Right renal cortex interstitium (tissue), 3 donors: Measurements from ENCODE around the gene S100A16. TPM values are rescaled to one million over a fixed set of nuclear protein-coding genes. Genes with fewer than 3 reads are reported as not detected.
"Not testable (repeated sequence)": the region's sequence is repeated elsewhere in the genome, so short reads cannot be mapped to it uniquely, and the experiment has no call there.

Experiments used
- DNase-seq, 3 donors: peaks; one replicate each; pipeline ENCODE4 v3.0.0-alpha.2; 2013; ENCODE audit warnings: low read depth in 3 of 3, low spot score in 2 of 3
- polyA plus RNA-seq, 3 donors: library from polyadenylated mRNA; unstranded; fragments of 120-200 nt; gene quantifications; one replicate each; pipeline ENCODE4 v1.2.1, GENCODE V29; 2013; ENCODE audit not compliant: insufficient read length in 3 of 3

Gene S100A16
- polyA plus RNA-seq, 3 donors: 100 to 112 (median 101) TPM

DNA sequence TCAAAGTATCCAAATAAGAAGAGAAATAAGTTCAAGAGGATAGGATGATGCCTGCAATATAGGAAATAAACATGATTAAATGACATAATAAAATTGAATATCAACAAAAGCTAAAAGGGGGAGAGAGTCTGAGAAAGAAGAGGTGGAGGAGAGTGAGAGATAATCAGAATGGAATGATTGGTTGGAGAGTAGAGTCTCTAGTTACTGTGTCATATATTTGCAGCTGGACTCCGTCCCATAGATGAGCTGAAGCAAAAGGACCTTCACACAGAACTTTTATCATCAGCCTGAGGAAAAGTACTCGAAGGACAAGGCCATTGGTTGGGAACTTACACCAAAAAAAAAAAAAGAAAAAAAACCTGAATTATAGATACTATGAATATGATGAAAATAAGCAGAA is 24.5 kb downstream of the S100A16 start:
- DNase-seq: no peak

DNA sequence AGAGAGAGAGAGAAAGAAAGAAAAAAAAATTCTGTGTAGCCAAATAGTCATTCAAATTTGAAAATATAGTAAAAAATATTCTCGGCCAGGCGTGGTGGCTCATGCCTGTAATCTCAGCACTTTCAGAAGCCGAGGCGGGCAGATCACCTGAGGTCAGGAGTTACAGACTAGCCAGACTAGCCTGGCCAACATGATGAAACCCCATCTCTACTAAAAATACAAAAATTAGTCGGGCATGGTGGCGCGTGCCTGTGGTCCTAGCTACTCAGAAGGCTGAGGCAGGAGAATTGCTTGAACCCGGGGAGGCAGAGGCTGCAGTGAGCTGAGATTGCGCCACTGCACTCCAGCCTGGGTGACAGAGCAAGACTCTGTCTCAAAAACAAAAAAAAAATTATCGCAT is 24.9 kb downstream of the S100A16 start:
- DNase-seq: not testable (repeated sequence)

DNA sequence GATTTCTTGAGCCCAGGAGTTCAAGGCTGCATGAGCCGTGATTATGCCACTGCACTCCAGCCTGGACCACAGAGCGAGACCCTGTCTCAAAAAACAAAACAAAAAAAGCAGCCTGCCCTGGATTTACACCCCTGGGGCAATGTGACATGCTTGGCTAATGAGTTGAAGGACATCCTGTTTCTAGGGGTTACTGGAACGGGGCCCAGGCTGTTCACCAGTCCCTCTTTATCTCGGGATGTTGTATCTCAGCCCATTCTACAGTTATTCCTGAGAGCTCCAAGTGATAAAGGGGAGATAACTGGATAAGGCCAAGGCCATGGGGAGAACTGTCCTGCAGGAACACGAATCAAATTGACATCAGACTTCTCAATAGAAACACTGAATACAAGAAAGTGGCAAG is 25.6 kb downstream of the S100A16 start:
- no peak for DNase-seq

DNA sequence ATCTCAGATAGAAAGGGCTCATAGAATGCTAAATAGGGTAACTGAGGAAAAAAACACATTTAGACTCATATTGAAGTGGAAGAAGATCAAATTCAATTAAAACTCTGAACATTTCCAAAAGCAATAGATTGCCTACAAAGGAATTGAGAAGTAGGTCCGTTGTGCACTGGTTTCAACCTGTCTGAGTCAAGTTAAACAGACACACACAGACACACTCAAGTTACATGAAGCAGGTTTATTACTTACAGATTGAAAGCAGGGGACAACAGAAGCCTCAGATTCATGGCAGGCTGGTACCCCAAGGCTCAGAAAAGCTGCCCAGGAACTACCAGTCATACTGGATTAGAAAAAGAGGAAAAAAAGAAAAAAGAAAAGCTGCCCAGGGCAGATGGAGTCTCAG is 26.6 kb downstream of the S100A16 start:
- DNase-seq: no peak

DNA sequence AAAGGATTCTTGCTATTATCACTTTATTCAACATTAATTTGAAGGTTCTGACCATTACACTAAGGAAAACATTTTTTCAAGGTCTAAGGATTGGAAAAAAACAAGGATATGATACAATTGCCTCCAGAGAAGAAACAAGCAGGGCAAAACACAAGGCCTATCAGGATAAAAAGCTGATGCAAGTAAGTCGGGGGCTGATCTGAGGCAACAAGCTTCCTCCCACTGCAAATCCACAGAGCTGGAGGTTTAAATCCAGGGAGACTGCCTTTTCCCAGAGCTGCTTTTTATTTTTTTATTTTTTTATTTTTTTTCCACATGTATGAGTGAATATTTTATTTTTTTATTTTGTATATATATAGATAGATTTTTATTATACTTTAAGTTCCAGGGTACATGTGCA is 27.9 kb downstream of the S100A16 start:
- no peak for DNase-seq

DNA sequence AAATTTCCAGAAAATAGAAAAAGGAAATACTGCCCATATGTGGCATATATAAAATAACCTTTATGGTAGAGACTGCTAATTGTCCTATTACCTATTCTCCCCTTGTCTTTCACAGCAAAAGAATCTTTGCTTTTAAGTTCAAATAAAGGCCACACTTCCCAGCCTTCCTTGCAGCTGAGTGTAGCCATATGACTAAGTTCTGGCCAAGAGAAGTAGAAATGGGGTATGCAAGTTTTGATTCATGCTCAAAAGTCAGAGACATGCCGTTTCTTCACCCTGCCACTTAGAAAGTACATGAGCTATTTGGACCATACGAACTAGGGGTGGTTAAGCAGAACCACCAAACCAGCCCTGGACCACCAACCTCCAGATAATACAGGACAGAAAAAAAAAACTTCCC is 29.0 kb downstream of the S100A16 start:
- DNase-seq: no peak

DNA sequence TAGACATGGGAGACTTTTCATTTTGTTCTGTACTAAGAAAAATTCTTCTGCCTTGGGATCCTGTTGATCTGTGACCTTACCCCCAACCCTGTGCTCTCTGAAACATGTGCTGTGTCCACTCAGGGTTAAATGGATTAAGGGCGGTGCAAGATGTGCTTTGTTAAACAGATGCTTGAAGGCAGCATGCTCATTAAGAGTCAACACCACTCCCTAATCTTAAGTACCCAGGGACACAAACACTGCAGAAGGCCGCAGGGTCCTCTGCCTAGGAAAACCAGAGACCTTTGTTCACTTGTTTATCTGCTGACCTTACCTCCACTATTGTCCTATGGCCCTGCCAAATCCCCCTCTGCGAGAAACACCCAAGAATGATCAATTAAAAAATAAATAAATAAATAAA is 29.4 kb downstream of the S100A16 start:
- DNase-seq: not testable (repeated sequence)

DNA sequence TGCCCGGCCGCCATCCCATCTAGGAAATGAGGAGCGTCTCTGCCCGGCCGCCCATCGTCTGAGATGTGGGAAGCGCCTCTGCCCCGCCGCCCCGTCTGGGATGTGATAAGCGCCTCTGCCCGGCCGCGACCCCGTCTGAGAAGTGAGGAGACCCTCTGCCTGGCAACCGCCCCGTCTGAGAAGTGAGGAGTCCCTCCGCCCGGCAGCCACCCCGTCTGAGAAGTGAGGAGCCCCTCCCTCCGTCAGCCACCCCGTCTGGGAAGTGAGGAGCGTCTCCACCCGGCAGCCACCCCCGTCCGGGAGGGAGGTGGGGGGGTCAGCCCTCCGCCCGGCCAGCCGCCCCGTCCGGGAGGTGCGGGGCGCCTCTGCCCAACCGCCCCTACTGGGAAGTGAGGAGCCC is 30.1 kb downstream of the S100A16 start:
- DNase-seq: not testable (repeated sequence)

DNA sequence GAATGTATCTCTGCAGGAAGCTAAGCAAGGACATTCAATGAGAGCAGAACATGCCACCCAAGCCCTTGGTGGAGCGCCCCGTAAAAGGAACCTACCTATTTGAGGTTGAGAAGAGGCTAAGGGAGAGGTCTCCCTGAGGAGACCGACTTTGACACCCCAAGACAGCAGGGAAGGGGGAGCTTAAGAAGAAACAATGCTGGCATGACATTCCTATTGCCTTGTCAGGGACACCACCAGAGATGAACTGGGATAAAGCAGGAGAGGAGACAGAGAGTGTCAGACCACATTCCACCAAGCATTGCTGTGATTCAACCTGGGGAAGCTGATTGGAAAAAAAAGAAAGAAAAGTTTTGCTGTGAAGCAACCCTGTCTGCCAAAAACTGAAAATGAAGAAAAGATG is 34.0 kb downstream of the S100A16 start:
- no peak for DNase-seq

DNA sequence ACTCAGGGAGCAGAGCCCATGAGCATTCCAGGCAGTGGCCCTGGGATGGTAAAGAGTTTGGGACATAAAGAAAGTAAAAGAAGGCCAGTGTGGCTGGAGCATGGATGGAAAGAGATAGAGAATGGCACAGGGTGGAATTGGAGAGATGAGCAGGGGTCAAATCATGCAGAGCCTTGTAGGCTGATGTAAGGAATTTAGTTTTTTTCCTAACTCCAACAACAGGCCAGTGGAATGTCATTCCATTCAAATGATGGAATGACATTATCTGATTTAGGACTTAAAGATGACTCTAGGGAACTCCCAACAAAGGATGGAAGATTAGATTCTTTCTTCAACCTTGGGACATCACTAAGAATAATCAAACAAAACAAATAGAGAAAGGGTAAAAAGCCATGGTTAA is 34.4 kb downstream of the S100A16 start:
- DNase-seq: no peak

DNA sequence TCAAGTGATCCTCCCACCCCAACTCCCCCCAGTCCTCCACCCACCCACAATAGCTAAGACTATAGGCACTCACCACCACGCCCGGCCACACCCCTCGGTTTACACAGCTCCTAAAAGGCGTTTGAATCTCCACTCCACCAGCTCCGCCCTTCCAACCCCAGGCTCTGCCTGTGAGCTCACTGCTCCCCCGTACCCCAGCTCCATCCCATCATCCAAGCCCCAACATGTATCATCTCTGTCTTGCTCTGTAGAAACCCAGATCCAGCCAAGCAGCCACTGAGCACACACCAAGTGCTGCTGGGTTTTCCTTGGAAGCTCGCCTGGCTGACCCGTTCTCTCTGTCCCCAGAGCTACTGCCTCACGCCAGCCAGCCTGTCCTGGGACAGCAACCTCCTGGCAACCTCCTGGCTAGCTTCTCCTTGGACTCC is 35.3 kb downstream of the S100A16 start:
- DNase-seq: no peak

DNA sequence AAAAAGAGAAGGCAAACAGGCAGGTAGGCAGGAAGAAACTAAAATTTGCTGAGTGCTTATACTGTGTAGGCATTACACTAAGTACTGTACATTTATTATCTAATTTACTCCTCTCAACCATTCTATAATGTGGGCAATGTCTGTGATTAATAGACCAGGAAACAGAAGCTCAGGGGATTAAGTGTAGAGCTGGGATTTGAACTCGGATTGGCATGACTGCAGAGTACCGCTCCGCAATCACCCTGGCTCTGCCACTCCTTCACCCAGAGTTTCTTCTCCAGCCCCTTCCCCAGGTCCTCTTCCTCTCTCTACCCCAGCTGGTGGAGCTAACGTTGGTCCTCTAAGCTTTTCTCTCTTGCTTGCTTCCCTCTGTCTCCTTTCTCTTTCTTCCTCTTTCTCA is 35.8 kb downstream of the S100A16 start:
- DNase-seq: no peak

DNA sequence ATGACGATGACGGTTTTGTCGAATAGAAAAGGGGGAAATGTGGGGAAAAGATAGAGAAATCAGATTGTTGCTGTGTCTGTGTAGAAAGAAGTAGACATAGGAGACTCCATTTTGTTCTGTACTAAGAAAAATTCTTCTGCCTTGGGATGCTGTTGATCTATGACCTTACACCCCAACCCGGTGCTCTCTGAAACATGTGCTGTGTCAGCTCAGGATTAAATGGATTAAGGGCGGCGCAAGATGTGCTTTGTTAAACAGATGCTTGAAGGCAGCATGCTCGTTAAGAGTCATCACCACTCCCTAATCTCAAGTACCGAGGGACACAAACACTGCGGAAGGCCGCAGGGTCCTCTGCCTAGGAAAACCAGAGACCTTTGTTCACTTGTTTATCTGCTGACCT is 37.4 kb downstream of the S100A16 start:
- DNase-seq: not testable (repeated sequence)

DNA sequence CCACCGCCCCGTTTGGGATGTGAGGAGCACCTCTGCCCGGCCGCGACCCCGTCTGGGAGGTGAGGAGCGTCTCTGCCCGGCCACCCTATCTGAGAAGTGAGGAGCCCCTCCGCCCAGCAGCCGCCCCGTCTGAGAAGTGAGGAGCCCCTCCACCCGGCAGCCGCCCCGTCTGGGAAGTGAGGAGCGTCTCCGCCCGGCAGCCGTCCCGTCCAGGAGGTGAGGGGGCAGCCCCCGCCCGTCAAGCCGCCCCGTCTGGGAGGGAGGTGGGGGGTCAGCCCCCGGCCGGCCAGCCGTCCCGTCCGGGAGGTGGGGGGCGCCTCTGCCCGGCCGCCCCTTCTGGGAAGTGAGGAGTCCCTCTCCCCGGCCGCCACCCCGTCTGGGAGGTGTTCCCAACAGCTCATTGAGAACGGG is 37.9 kb downstream of the S100A16 start:
- DNase-seq: not testable (repeated sequence)

DNA sequence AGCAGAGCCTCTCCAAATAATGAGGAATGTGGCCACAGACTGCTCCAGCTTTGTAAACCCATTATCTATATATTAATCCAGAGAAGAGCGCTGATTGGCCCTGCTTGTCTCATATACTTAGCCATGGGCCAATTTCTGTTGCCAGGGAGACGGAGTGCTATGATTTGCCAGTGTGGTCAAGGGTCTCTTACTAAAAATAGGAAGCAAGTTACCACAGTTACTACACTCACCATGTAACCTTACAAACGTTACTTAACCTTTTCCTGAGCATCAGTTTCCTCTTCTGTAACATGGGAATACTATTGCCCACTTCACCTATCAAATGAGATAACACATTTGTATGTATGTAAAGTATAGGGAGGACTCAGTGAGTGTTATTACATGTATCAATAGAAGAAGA is 39.6 kb downstream of the S100A16 start:
- no peak for DNase-seq

DNA sequence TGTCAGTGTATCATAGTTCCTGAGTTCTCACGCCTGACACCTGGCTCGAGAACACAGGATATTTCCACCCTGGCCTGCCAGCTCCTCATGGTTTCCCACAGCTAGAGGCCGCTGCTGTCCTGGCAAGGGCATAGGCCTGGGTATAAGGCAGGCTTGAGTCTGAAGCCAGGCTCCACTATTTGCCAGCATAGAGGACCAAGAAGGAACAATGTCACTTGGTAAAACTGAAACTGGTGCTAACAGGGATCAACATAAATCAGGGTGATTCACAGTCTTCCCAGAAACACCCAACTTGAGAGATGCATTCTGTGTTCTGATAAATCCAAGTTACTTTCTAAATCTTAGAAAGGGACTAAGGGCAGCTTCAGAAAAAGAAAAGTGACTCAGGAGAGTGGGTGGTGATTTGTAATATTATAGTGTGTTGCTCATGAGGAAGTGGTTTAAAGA is 40.3 kb downstream of the S100A16 start:
- no peak for DNase-seq

DNA sequence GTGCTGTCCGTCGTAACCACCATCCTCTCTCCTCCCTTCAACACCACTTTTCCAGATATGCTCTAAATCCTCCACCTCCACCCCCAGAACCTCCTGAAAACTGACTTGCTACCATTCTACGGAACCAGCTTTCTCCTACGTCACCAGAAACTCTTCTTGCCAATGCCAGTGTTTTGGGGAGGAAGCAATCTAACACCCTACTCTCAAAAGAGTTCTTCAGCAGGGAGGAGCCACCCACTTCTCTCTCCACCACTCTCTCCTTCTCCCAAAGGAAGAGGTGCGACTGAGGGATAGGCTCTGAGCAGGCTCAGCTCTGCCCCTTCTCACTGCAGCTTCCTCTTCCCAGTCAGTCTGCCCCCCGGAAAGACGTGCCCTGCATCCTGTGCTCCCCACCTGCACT is 41.2 kb downstream of the S100A16 start:
- DNase-seq: no peak

DNA sequence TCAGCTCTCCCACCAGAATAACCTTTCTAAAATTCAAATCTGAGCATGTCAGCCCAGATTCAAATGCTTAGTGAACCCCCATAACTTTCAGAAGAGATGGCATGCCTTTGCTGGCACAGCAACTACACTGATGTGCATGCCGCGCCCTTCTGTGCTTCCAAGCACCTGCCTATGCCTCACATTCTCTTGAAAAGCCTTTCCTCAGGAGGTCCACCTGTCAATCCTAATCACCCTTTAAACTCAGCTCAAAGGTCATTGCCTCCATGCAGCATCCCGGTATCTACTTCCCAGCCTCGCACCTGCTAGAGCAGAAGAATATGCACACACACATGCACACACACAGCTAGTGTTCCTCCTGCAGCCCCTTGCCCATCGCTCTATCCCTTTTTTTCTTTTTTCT is 42.1 kb downstream of the S100A16 start:
- DNase-seq: no peak

DNA sequence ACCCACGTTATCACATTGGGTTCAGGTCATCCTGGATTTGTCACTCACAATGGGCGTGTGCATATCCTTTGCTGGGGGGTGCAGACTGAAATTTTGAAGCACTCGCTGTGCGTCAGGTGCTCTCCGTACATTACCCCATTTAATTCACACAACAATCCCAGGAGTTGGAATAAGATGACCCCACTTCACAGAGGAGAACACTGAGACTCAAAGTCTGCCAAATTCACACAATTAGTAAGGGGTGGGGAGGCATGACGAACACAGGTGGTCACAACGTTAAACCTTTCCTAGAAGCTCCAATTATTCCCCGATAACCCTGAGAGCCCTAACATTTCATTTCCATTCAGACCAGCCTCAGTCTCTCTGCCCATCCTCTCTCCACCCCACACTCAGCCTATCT is 43.5 kb downstream of the S100A16 start:
- DNase-seq: no peak

DNA sequence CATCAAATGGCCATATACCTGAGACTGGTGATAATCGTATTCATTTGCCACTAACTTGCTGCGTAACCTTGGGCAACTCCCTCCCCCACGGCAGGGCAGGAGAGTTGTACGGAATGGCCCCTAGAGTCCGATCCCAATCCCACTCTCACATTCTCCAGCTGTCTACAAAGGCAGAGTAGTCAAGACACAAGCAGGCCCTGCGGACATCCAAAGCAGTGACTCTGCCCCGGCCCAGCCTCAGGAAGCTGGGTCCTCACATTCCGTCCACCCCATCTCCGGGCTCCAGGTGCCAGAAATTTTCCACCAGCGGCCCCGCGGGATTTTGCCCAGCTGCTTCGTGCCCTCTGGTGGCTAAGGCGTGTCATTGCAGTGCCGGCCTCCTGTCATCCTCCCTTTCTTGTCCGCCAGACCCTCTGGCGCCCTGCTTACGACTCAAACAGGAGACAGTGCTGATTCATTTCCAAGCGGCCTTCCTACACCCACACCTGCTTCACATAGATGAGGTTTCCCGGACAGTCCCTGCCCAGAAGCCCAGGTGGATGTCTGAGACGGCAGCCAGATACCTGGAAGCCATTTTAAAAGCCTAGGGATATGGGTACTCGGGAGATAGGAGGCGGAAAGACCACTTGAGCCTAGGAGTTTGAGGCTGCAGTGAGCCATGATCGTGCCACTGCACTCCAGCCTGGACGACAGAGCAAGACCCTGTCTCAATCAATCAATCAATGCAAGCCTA is 44.4 kb downstream of the S100A16 start:
- DNase-seq: peak in 2 of 3 donors; percentile 76 to 83

DNA sequence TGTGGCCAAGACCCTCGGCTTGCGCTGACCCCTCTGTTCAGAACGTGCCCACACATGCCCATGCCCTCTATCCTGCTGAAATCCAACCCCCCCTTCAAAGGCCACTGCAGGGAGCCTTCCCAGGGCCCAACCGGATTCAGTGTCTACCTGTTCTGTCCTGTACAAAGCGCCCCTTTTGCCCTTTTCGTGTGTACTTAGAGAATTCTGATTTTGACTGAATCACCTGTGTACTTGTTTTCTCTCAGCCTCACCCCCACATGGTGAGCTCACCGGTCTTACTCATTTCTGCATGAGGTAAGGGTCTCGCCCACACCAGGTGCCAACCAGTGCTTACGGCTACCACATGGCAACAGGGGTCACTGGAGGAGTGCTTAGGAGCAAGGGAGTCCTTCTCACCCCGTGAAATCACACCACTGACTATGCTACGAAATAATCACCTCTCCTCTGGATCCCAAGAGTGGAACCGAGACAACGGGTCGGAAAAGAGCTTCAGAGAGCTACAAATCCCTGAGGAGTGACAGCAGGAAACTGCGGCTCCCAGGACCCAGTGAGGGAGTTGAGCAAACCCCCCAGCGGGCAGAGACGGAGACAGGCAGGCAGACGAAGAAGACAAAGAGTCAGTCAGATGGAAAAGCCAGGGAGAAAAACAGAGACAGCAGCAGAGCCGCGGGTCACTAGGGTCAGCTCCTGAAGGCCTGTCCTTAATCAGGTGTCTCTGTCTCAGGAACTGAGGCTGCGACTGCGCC is 45.1 kb downstream of the S100A16 start:
- DNase-seq: no peak
